Keratinocyte (primary cell): ENCODE measurements around the gene INHBB. TPM values are rescaled to one million over a fixed set of nuclear protein-coding genes. Genes with fewer than 3 reads are reported as not detected.

Experiments
- DNase-seq: peaks from one replicate; pipeline ENCODE4 v3.0.0-alpha.2; 2011; ENCODE audit warnings: low read depth, missing footprints, low spot score
- FAIRE-seq: peaks from 2 replicates; lab custom pipeline; 2011; peaks lifted over from hg19 to GRCh38; lab: Jason Lieb, UNC
- H2AFZ ChIP-seq: 2 replicates; pipeline ENCODE4 v1.6.0; 2012; ENCODE audit warnings: low read length, control low read depth, inconsistent platforms; ENCODE audit not compliant: control insufficient read depth
- H3K27ac ChIP-seq: 2 replicates; pipeline ENCODE4 v1.5.1; 2011; ENCODE audit warnings: low read length; ENCODE audit not compliant: control insufficient read depth, insufficient read depth
- H3K27me3 ChIP-seq: 3 replicates; pipeline ENCODE4 v1.6.0; 2011; ENCODE audit warnings: low read length; ENCODE audit not compliant: control insufficient read depth, insufficient read depth; ENCODE audit errors: extremely low read depth
- H3K36me3 ChIP-seq, 2 experiments: 2 replicates in 1 of 2; 3 replicates in 1 of 2; pipeline ENCODE4 v1.5.1; 2011; ENCODE audit warnings: low read length in 2 of 2, mild to moderate bottlenecking in 1 of 2; ENCODE audit not compliant: control insufficient read depth in 2 of 2, insufficient read depth in 2 of 2; ENCODE audit errors: extremely low read depth in 1 of 2
- H3K4me1 ChIP-seq: 3 replicates; pipeline ENCODE4 v1.5.1; 2011; ENCODE audit warnings: low read length; ENCODE audit not compliant: control insufficient read depth, insufficient read depth; ENCODE audit errors: extremely low read depth
- H3K4me2 ChIP-seq: 3 replicates; pipeline ENCODE4 v1.6.0; 2011; ENCODE audit warnings: low read depth, low read length; ENCODE audit not compliant: control insufficient read depth, insufficient read depth; ENCODE audit errors: extremely low read depth
- H3K4me3 ChIP-seq, 3 experiments: fragments of 200-600 bp in 1 of 3; sonication (generic) in 1 of 3; 2 replicates in 2 of 3; 3 replicates in 1 of 3; pipeline ENCODE4 v1.5.1; 2011 to 2016; ENCODE audit warnings: low read length in 3 of 3, mild to moderate bottlenecking in 3 of 3, control low read depth in 2 of 3, inconsistent platforms in 1 of 3, low read depth in 1 of 3, mixed read lengths in 1 of 3, mixed run types in 1 of 3, moderate library complexity in 1 of 3; ENCODE audit not compliant: control insufficient read depth in 2 of 3, insufficient read depth in 2 of 3; ENCODE audit errors: extremely low read depth in 1 of 3
- H3K79me2 ChIP-seq: 2 replicates; pipeline ENCODE4 v1.6.0; 2012; ENCODE audit warnings: low read length; ENCODE audit not compliant: control insufficient read depth, insufficient read depth
- H3K9ac ChIP-seq: 3 replicates; pipeline ENCODE4 v1.6.0; 2011; ENCODE audit warnings: low read length; ENCODE audit not compliant: control insufficient read depth, insufficient read depth; ENCODE audit errors: extremely low read depth
- H3K9me1 ChIP-seq: 3 replicates; pipeline ENCODE4 v1.6.0; 2011; ENCODE audit warnings: low read length; ENCODE audit not compliant: control insufficient read depth, insufficient read depth; ENCODE audit errors: extremely low read depth
- H3K9me3 ChIP-seq: 2 replicates; pipeline ENCODE4 v1.5.1; 2012; ENCODE audit warnings: low read depth, low read length; ENCODE audit not compliant: control insufficient read depth
- H4K20me1 ChIP-seq: 3 replicates; pipeline ENCODE4 v1.6.0; 2011; ENCODE audit warnings: low read length; ENCODE audit not compliant: control insufficient read depth, insufficient read depth; ENCODE audit errors: extremely low read depth
- EZH2 ChIP-seq: IDR thresholded peaks from one replicate; pipeline ENCODE4 v1.6.1; 2012; ENCODE audit warnings: inconsistent platforms, mild to moderate bottlenecking, low read length, moderate library complexity
- dilution Hi-C: fragments of 300-500 bp; cut with MboI; formaldehyde crosslinking; loops from one replicate; pipeline ENCODE4 v1.7.0; 2020; ENCODE audit warnings: low sequenced_read_pairs; ENCODE audit not compliant: extremely low pct_ligation_motif_present
- polyA plus RNA-seq, 5 experiments: library from polyadenylated mRNA; depleted of rRNA in 3 of 5; stranded (reverse) in 3 of 5; stranded (forward) in 1 of 5; unstranded in 1 of 5; fragments of >200 nt; gene quantifications; 1 replicate in 1 of 5; 2 replicates in 3 of 5; 3 replicates in 1 of 5; pipeline versions ENCODE4 v1.2.1 to v1.2.3, GENCODE V29; 2011 to 2012; ENCODE audit warnings: missing spikeins in 2 of 5, low read depth in 1 of 5, low replicate concordance in 1 of 5
- TF ChIP-seq, protein P1 (sequence below), 3 experiments: IDR thresholded peaks in 1 of 3; conservative IDR thresholded peaks in 1 of 3; optimal IDR thresholded peaks in 1 of 3; 2 replicates in 2 of 3; 3 replicates in 1 of 3; pipeline versions ENCODE3 to v1.5.1; 2011; ENCODE audit warnings: low read length in 3 of 3, mild to moderate bottlenecking in 3 of 3, moderate library complexity in 2 of 3, control low read depth in 1 of 3, inconsistent platforms in 1 of 3; ENCODE audit not compliant: insufficient read depth in 2 of 3; ENCODE audit errors: extremely low read depth in 1 of 3

The INHBB gene
- polyA plus RNA-seq, 1 donor (not counting 4 experiments of a cell fraction or from before 2014, with no cell fraction given), result not detected

- no peak overlapping the region for H3K4me2 ChIP-seq
- no peak overlapping the region for H3K4me3 ChIP-seq
- H3K4me1 ChIP-seq, result no peaks in the 10 kb centered on the region
- H4K20me1 ChIP-seq, result no peaks in the 10 kb centered on the region
- no peaks in the 10 kb centered on the region for H3K9me1 ChIP-seq
- FAIRE-seq (no peak), DNase-seq (no peak)
- dilution Hi-C loops, result no loop called here
- peaks cover 30% of the 10 kb centered on the region for H3K27me3 ChIP-seq
- no peaks in the 10 kb centered on the region for H3K36me3 ChIP-seq
- H3K9ac ChIP-seq, result no peak overlapping the region
- TF ChIP-seq, protein P1, sequence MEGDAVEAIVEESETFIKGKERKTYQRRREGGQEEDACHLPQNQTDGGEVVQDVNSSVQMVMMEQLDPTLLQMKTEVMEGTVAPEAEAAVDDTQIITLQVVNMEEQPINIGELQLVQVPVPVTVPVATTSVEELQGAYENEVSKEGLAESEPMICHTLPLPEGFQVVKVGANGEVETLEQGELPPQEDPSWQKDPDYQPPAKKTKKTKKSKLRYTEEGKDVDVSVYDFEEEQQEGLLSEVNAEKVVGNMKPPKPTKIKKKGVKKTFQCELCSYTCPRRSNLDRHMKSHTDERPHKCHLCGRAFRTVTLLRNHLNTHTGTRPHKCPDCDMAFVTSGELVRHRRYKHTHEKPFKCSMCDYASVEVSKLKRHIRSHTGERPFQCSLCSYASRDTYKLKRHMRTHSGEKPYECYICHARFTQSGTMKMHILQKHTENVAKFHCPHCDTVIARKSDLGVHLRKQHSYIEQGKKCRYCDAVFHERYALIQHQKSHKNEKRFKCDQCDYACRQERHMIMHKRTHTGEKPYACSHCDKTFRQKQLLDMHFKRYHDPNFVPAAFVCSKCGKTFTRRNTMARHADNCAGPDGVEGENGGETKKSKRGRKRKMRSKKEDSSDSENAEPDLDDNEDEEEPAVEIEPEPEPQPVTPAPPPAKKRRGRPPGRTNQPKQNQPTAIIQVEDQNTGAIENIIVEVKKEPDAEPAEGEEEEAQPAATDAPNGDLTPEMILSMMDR (optimal IDR thresholded peaks at IDR 0.05 in 1 of 3, IDR thresholded peaks at IDR 0.05 in 1 of 3, conservative IDR thresholded peaks at IDR 0.05 in 1 of 3; ENCODE audit: extremely low read depth in 1 of 3, insufficient read depth in 2 of 3, low read length in 3 of 3), result no peak
- no peak for TF ChIP-seq EZH2
- no peaks in the 10 kb centered on the region for H3K79me2 ChIP-seq
- H2AFZ ChIP-seq, result no peak overlapping the region
- no peaks in the 10 kb centered on the region for H3K9me3 ChIP-seq
- H3K27ac ChIP-seq, result no peak overlapping the region
Observed at GRCh38 chr2:120332384-120332783, 13.6 kb upstream of the INHBB start.

- no peaks in the 10 kb centered on the region for H3K9me1 ChIP-seq
- no peak overlapping the region for H3K4me2 ChIP-seq
- no peak for DNase-seq
- H2AFZ ChIP-seq, result no peak overlapping the region
- no peaks in the 10 kb centered on the region for H3K9me3 ChIP-seq
- H3K27me3 ChIP-seq, result peaks cover 30% of the 10 kb centered on the region
- no peak overlapping the region for H3K4me3 ChIP-seq
- no peak overlapping the region for H3K27ac ChIP-seq
- H4K20me1 ChIP-seq, result no peaks in the 10 kb centered on the region
- no peaks in the 10 kb centered on the region for H3K4me1 ChIP-seq
- TF ChIP-seq, protein P1 (optimal IDR thresholded peaks at IDR 0.05 in 1 of 3, IDR thresholded peaks at IDR 0.05 in 1 of 3, conservative IDR thresholded peaks at IDR 0.05 in 1 of 3; ENCODE audit: extremely low read depth in 1 of 3, insufficient read depth in 2 of 3, low read length in 3 of 3), result no peak
- TF ChIP-seq EZH2, result no peak
- H3K79me2 ChIP-seq, result no peaks in the 10 kb centered on the region
- no peak overlapping the region for H3K9ac ChIP-seq
- H3K36me3 ChIP-seq, result no peaks in the 10 kb centered on the region
- dilution Hi-C loops, result no loop called here
- no peak for FAIRE-seq
Observed at GRCh38 chr2:120334068-120334467, 11.9 kb upstream of the INHBB start.
